Measurements from ENCODE around the gene GPR146. TPM values are rescaled to one million over a fixed set of nuclear protein-coding genes. Genes with fewer than 3 reads are reported as not detected.
A peak's percentile ranks its signal among the peaks of the same experiment; 100 is the strongest.

The GPR146 gene
- polyA plus RNA-seq, 1 experiment: 0.69 TPM

- Histone ChIP-seq H3K27ac (ENCODE audit: low read depth, low read length) (no peak overlapping the region), H3K4me3 (ENCODE audit: low read depth, low read length) (peak overlapping the region; percentile 65), H3K27me3 (ENCODE audit: control insufficient read depth, insufficient read depth, low read length) (no peaks in the 10 kb centered on the region), H3K9me3 (ENCODE audit: control insufficient read depth, insufficient read depth, low read length) (peaks cover 4% of the 10 kb centered on the region; the same call in 1 of the 2 replicates)
- POLR2A ChIA-PET: interaction anchor here (0.9 to 1.6 kb wide), 2 partner anchors 17 to 31 kb away, joined by 3 read pairs; partner anchors contain the start of gene GPR146
- no peak for TF ChIP-seq CTCF (IDR thresholded peaks at IDR 0.05; ENCODE audit: low read depth, low read length)
- peak; percentile 10 for DNase-seq (ENCODE audit: low read depth, low spot score)
- CTCF ChIA-PET: interaction anchor here (2.5 kb wide), 1 partner anchor 34 kb away, joined by 10 read pairs; no protein-coding TSS in a partner anchor
Measured at GRCh38 chr7:1027242-1028043, 16.9 kb upstream of the GPR146 start.

- ChIA-PET CTCF (interaction anchor here (2.5 kb wide), 1 partner anchor 35 kb away, joined by 10 read pairs; no protein-coding TSS in a partner anchor), POLR2A (interaction anchor here (1.6 kb wide), 1 partner anchor 30 kb away, joined by 3 read pairs; no protein-coding TSS in a partner anchor)
- Histone ChIP-seq H3K27ac (ENCODE audit: low read depth, low read length) (peak overlapping the region; percentile 91), H3K4me3 (ENCODE audit: low read depth, low read length) (peak overlapping the region; percentile 65), H3K27me3 (ENCODE audit: control insufficient read depth, insufficient read depth, low read length) (no peaks in the 10 kb centered on the region), H3K9me3 (ENCODE audit: control insufficient read depth, insufficient read depth, low read length) (no peaks in the 10 kb centered on the region; the same call in 1 of the 2 replicates)
- no peak for TF ChIP-seq CTCF (IDR thresholded peaks at IDR 0.05; ENCODE audit: low read depth, low read length)
- peak; percentile 48 for DNase-seq (ENCODE audit: low read depth, low spot score)
Measured at GRCh38 chr7:1028044-1028770, 16.1 kb upstream of the GPR146 start.

GRCh38 chr7:1028775-1029636 is 15.3 kb upstream of the GPR146 start:
- ChIA-PET CTCF (no interaction called here), POLR2A (no interaction called here)
- H3K4me3 ChIP-seq (ENCODE audit: low read depth, low read length): peak overlapping the region; percentile 45

More at GRCh38 chr7:1028775-1029636, 15.3 kb upstream of the GPR146 start:
- TF ChIP-seq CTCF (IDR thresholded peaks at IDR 0.05; ENCODE audit: low read depth, low read length): no peak
- peak; percentile 73 for DNase-seq (ENCODE audit: low read depth, low spot score)
- Histone ChIP-seq H3K27ac (ENCODE audit: low read depth, low read length) (peak overlapping the region; percentile 91), H3K9me3 (ENCODE audit: control insufficient read depth, insufficient read depth, low read length) (no peaks in the 10 kb centered on the region; the same call in 1 of the 2 replicates), H3K27me3 (ENCODE audit: control insufficient read depth, insufficient read depth, low read length) (no peaks in the 10 kb centered on the region)
